GM19372 (cell line): ENCODE data around the gene PRDM15.

Experiments used
- ATAC-seq: cut with Tn5 transposase; IDR thresholded peaks from one replicate; pipeline ENCODE4 v1.9.1; 2021; ENCODE audit warnings: mild to moderate bottlenecking, low read depth, moderate library complexity; ENCODE audit not compliant: unreplicated experiment

PRDM15 gene

GRCh38 chr21:41847066-41847804 lies 31.9 kb downstream of the PRDM15 start:
- no peak for ATAC-seq

GRCh38 chr21:41846536-41846935 lies 32.6 kb downstream of the PRDM15 start:
- no peak for ATAC-seq

GRCh38 chr21:41846033-41846317 lies 33.2 kb downstream of the PRDM15 start:
- ATAC-seq: no peak

- ATAC-seq: no peak
These were observed 33.7 kb downstream of the PRDM15 start for GRCh38 chr21:41845310-41846032.

DNA sequence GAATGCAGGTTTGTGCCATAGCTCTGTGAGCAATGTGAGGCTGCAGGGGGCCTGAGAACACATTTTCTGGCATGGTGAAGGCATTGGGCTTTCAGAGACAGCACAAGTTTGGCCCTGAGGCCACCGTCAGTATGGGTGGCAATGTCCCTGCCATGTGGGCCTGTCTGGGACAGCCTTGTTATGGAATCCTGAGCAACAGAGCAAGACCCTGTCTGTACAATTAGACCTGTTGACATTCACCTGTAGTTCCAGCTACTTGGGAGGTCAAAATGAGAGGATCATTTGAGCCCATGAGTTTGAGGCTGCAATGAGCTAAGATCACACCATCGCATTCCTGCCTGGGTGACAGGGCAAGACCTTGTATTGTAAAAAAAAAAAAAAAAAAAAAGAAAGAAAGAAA lies 35.6 kb downstream of the PRDM15 start:
- no peak for ATAC-seq

DNA sequence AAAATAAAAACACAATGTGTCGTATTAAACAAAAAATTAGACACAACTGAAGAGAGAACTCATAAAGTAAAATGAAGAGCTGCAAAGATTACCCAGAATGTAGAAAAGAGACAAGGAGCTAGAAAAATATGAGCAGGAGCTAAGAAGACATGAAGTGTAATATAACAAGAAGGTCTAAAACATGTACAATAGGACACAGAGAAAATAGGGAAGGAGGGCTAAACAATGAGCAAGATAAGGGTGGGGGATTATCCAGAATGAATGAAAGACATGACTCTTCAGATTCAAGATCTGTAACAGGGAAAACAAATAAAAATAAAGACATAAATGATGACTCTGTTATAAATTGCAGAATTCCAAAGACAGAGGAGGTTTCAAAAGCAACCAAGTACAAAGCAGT lies 38.3 kb downstream of the PRDM15 start:
- no peak for ATAC-seq

DNA sequence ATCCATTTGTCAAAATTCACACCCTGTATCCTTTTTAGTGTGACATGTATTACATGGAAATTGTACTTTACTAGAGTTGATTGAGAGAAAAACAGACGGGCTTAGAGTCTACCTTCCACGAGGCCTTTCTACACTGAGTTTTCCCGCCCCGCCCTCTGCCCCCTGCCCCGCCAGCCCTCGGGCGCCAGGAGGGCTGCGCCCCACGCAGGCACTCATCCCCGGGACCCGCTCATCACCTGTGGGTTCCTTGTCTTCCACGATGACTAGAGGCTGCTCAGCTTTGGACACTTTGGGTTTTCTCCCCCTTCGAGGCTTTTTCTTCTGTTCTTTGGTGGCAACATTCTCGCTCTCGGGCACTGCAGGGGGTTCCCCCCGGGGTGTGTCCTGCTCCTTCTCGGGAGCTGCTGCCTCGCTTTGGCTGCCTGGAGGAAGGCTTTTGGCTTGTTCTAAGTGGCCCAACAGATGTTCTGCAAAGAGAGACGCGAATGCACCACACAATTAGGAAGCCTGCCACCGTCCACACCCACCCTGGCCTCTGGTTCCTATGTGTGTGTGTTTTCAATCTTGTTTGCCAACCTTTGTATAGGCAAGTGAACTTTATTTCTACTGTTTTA lies 39.6 kb downstream of the PRDM15 start:
- no peak for ATAC-seq

- no peak for ATAC-seq
These were observed 41.3 kb downstream of the PRDM15 start for GRCh38 chr21:41837756-41838297.

- ATAC-seq: no peak
These were observed 42.8 kb downstream of the PRDM15 start for GRCh38 chr21:41836166-41837015.

- ATAC-seq: no peak
These were observed 43.4 kb downstream of the PRDM15 start for GRCh38 chr21:41835711-41836154.

GRCh38 chr21:41834926-41835663 lies 44.0 kb downstream of the PRDM15 start:
- no peak for ATAC-seq

DNA sequence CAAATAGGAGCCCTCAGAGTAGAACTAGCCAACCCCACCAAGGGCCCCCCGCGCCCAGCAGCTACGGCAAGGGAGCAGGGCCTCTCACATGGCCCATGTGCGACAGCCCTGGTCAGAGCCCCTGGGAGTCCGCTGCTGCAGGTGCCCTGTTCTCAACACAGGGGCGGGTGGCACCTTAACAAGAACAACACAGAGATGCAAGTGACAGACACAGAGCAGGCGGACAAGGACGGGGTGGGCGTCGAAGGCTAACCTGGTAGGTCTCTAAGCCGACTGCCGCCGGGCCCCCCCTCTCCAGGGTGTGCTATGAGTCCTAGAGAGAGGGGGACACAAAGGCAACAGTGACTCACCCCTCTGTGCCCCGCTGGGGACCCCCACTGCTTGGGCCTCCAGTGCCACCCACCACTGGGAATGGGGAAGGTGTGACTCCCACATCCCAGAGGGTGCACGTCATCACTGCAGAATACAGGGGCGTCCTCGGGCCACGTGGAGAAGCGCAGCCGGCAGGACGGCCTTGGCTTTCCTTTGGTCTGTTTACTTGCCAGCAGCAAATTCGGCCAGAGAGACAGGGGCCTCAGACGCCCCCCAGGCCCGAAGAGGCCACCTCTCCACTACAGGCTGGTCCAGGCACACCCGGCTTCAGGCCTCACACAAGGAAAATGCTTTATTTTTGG lies 44.8 kb downstream of the PRDM15 start:
- no peak for ATAC-seq

- no peak for ATAC-seq
These were observed 45.5 kb downstream of the PRDM15 start for GRCh38 chr21:41833497-41834115.

GRCh38 chr21:41832596-41833496 lies 46.3 kb downstream of the PRDM15 start:
- ATAC-seq: no peak

DNA sequence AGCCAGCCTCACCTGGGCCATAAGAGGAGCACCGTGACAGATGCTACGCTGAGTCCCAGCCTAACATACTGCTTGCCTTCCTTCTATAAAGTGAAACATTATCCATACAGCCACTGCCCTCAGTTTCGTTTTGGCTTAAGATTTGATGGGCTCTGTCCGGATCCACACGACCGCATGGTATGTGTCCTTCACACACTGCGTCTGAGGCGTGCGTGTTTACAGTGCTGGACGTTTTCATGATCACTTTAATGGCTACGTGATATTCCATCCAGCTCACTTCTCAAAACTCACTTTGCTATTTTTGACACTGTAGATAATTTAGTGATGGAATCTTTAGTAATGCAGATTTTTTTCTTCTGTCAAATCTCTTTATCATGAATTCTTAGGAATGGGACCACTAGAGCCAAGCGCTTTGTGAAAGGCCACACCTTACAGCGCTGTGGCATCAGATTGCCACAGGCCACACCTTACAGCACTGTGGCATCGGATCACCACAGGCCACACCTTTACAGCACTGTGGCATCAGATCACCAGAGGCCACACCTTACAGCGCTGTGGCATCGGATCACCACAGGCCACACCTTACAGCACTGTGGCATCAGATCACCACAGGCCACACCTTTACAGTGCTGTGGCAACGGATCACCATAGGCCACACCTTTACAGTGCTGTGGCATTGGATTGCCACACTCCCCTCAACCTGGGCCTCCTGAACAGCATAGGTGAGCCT lies 47.1 kb downstream of the PRDM15 start:
- ATAC-seq: no peak

- ATAC-seq: no peak
These were observed 47.7 kb downstream of the PRDM15 start for GRCh38 chr21:41831453-41831831.

DNA sequence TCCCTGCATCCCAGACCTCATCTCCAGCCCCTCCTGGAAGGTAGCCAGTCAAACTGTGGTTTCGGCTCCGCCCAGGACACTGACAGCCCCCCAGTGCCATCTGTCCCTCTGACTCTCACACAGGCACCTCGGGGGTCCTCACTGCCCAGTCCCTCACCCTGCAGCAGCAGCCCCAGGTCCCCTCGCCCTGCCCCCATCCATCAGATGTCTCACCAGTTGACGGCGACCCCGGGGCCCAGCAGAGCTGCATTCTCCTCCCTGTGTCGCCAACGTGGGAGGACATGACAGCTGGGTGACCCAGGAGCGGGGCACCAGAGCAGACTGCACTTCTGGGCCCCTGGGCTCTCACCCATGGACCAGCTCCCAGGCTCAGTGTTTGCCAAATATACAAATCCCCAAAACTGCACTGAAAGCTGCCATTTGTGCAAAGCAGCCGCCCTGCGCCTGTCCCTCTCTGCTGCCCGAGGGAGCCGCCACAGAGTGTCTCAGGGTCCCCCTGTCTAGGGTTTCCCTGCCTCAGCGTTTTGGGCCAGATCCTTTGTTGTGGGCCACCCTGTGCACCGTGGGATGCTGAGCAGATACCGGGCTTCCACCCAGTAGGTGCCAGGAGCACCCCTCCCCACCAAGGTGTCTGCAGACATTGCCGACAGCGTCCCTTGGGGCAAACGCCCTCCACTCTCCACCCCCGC lies 48.2 kb downstream of the PRDM15 start:
- ATAC-seq: no peak
